HepG2 (cell line): Measurements from ENCODE around the gene DUS1L. TPM values are rescaled to one million over a fixed set of nuclear protein-coding genes. Genes with fewer than 3 reads are reported as not detected.

Source experiments
- ERF ChIP-seq: IDR thresholded peaks from 2 replicates; pipeline ENCODE4 v1.6.1; 2018; ENCODE audit warnings: missing biosample characterization, missing genetic modification reagents
- MLX ChIP-seq: IDR thresholded peaks from 2 replicates; pipeline ENCODE4 v1.6.1; 2016
- POLR2G ChIP-seq: fragments of 200-400 bp; formaldehyde crosslinking; IDR thresholded peaks from 2 replicates; pipeline ENCODE4 v1.6.1; 2018; ENCODE audit warnings: mild to moderate bottlenecking, low read depth, low read length, moderate library complexity
- RBAK ChIP-seq: sonication (generic); formaldehyde crosslinking; IDR thresholded peaks from 2 replicates; pipeline ENCODE4 v1.5.1; 2020; ENCODE audit warnings: mild to moderate bottlenecking, missing genetic modification reagents
- RFX5 ChIP-seq: IDR thresholded peaks from 2 replicates; pipeline ENCODE4 v1.6.1; 2011; ENCODE audit warnings: low read depth, low read length, improper control_type of control experiment
- ZBTB8A ChIP-seq: sonication (generic); formaldehyde crosslinking; IDR thresholded peaks from 2 replicates; pipeline ENCODE4 v1.4.0; 2020; ENCODE audit warnings: mild to moderate bottlenecking, low read depth, missing genetic modification reagents, borderline replicate concordance
- ZFP82 ChIP-seq: sonication (generic); formaldehyde crosslinking; IDR thresholded peaks from 2 replicates; pipeline ENCODE4 v1.5.1; 2020; ENCODE audit warnings: mild to moderate bottlenecking, missing genetic modification reagents, borderline replicate concordance
- ZFP90 ChIP-seq: sonication (generic); formaldehyde crosslinking; IDR thresholded peaks from 2 replicates; pipeline ENCODE4 v1.8.0; 2022; ENCODE audit warnings: missing genetic modification reagents, mild to moderate bottlenecking, inconsistent platforms, borderline replicate concordance
- ZNF260 ChIP-seq: sonication (generic); formaldehyde crosslinking; IDR thresholded peaks from 2 replicates; pipeline ENCODE4 v1.4.0; 2020; ENCODE audit warnings: missing genetic modification reagents, low read depth, mild to moderate bottlenecking, borderline replicate concordance
- ZNF446 ChIP-seq: sonication (generic); formaldehyde crosslinking; IDR thresholded peaks from 2 replicates; pipeline ENCODE4 v1.5.0; 2020; ENCODE audit warnings: mild to moderate bottlenecking, missing genetic modification reagents
- ZNF574 ChIP-seq: sonication (generic); formaldehyde crosslinking; IDR thresholded peaks from 2 replicates; pipeline ENCODE4 v1.4.0; 2020; ENCODE audit warnings: missing genetic modification reagents
- ZNF766 ChIP-seq: sonication (generic); formaldehyde crosslinking; IDR thresholded peaks from 2 replicates; pipeline ENCODE4 v1.5.0; 2020; ENCODE audit warnings: missing genetic modification reagents, borderline replicate concordance
- ZNF841 ChIP-seq: sonication (generic); formaldehyde crosslinking; IDR thresholded peaks from 2 replicates; pipeline ENCODE4 v1.8.1; 2023; ENCODE audit warnings: missing genetic modification reagents, borderline replicate concordance
- polyA plus RNA-seq, 8 experiments: library from polyadenylated mRNA; depleted of rRNA in 3 of 8; stranded (reverse) in 7 of 8; unstranded in 1 of 8; fragments of >200 nt; fragmentation: Illumina TruSeq in 4 of 8; extraction: Trizol in 4 of 8; gene quantifications; 2 replicates each; pipeline versions ENCODE4 v1.2.1 to v1.2.3, GENCODE V29; 2011 to 2016; ENCODE audit warnings: low read depth in 4 of 8, missing spikeins in 1 of 8, mixed read lengths in 1 of 8; ENCODE audit not compliant: insufficient read depth in 1 of 8
- total RNA-seq, 5 experiments: library from RNA; depleted of rRNA; stranded (reverse); fragments of >200 nt; fragmentation: Illumina TruSeq; extraction: Trizol; gene quantifications; 2 replicates each; pipeline ENCODE4 v1.2.3, GENCODE V29; 2016; ENCODE audit warnings: low read depth in 1 of 5
- TF ChIP-seq, protein P1 (sequence below): sonication (generic); formaldehyde crosslinking; conservative IDR thresholded peaks from 2 replicates; pipeline ENCODE4 v1.4.0; 2020; ENCODE audit warnings: missing genetic modification reagents
- TF ChIP-seq, protein P2 (sequence below): sonication (generic); formaldehyde crosslinking; IDR thresholded peaks from 2 replicates; pipeline ENCODE4 v1.4.0; 2020; ENCODE audit warnings: missing genetic modification reagents
- TF ChIP-seq, protein P3 (sequence below): sonication (generic); formaldehyde crosslinking; IDR thresholded peaks from 2 replicates; pipeline ENCODE4 v1.8.0; 2022; ENCODE audit warnings: mild to moderate bottlenecking, missing genetic modification reagents, moderate library complexity
- TF ChIP-seq, protein P4 (sequence below): sonication (generic); formaldehyde crosslinking; IDR thresholded peaks from 2 replicates; pipeline ENCODE4 v1.4.0; 2020; ENCODE audit warnings: low read depth, mild to moderate bottlenecking, missing genetic modification reagents

The DUS1L gene
- total and polyA plus RNA-seq, 2 of the 13 experiments (the other 11 are each of a cell fraction or from before 2014, with no cell fraction given), result 81.0 to 109 TPM

DNA sequence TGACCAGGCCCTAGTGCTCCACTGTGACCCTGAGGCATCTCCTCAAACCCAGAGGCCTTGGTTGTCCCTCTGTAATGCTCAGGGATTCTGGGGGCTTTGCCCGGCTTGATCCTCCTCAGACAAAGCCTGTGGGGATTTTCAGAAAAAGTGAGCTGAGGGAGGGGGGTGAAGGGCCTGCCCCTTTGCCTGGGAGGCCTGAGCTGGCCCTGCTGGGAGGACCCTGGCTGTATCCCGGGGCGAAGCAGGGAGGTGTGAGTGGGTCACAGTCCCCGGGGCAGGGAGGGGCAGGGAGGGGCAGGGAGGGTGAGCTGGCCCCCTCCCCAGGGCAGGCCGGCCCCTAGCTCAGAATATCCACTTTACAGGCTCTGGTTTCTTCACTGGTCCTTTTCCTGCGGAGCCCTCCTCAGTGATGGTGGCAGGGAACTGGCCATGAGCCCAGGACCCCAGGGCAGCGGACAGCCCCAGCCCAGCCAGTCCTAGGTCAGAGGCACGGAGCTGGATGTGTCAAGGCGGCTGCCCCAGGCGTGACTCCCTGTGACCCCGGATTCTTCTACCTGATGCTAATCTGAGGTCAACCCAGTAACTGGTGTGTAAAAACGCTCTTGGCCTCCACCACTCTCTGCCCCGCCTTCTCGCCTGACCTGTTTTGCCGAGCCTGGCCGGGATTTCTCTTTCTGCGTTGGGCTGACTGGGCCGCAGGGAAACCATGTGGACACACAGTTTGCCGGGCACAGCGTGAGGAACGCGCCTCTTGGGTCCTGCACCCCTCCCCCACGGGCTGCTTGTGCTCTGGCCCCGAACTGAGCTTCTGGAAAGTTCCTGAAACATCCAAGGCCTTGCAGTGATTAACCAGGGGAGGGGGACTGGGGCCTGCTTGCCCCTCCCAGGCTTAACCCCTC lies 38.2 kb upstream of the DUS1L start (continued):
- TF ChIP-seq, protein P1, sequence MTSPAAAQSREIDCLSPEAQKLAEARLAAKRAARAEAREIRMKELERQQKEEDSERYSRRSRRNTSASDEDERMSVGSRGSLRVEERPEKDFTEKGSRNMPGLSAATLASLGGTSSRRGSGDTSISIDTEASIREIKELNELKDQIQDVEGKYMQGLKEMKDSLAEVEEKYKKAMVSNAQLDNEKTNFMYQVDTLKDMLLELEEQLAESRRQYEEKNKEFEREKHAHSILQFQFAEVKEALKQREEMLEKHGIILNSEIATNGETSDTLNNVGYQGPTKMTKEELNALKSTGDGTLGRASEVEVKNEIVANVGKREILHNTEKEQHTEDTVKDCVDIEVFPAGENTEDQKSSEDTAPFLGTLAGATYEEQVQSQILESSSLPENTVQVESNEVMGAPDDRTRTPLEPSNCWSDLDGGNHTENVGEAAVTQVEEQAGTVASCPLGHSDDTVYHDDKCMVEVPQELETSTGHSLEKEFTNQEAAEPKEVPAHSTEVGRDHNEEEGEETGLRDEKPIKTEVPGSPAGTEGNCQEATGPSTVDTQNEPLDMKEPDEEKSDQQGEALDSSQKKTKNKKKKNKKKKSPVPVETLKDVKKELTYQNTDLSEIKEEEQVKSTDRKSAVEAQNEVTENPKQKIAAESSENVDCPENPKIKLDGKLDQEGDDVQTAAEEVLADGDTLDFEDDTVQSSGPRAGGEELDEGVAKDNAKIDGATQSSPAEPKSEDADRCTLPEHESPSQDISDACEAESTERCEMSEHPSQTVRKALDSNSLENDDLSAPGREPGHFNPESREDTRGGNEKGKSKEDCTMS (CRISPR knock-in tag), result 0 out of 2 replicates have a peak, but pooled peaks have one; percentile 76
- TF ChIP-seq ZFP90 (CRISPR knock-in tag) (peak; percentile 80; the same call in 1 of the 2 replicates), ZNF260 (CRISPR knock-in tag) (no peak), ZNF841 (CRISPR knock-in tag) (no peak), ZNF766 (CRISPR knock-in tag) (no peak), MLX (CRISPR knock-in tag) (peak; percentile 81; the same call in 1 of the 2 replicates), RBAK (CRISPR knock-in tag) (no peak; the same call in 1 of the 2 replicates), ZFP82 (CRISPR knock-in tag) (no peak), ZNF446 (CRISPR knock-in tag) (peak; percentile 95), RFX5 (peak; percentile 84), ZBTB8A (no peak), ZNF574 (CRISPR knock-in tag) (peak; percentile 83), ERF (peak; percentile 87), POLR2G (peak; percentile 77)
- TF ChIP-seq, protein P2, sequence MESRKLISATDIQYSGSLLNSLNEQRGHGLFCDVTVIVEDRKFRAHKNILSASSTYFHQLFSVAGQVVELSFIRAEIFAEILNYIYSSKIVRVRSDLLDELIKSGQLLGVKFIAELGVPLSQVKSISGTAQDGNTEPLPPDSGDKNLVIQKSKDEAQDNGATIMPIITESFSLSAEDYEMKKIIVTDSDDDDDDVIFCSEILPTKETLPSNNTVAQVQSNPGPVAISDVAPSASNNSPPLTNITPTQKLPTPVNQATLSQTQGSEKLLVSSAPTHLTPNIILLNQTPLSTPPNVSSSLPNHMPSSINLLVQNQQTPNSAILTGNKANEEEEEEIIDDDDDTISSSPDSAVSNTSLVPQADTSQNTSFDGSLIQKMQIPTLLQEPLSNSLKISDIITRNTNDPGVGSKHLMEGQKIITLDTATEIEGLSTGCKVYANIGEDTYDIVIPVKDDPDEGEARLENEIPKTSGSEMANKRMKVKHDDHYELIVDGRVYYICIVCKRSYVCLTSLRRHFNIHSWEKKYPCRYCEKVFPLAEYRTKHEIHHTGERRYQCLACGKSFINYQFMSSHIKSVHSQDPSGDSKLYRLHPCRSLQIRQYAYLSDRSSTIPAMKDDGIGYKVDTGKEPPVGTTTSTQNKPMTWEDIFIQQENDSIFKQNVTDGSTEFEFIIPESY (CRISPR knock-in tag), result peak; percentile 61
- TF ChIP-seq, protein P3, sequence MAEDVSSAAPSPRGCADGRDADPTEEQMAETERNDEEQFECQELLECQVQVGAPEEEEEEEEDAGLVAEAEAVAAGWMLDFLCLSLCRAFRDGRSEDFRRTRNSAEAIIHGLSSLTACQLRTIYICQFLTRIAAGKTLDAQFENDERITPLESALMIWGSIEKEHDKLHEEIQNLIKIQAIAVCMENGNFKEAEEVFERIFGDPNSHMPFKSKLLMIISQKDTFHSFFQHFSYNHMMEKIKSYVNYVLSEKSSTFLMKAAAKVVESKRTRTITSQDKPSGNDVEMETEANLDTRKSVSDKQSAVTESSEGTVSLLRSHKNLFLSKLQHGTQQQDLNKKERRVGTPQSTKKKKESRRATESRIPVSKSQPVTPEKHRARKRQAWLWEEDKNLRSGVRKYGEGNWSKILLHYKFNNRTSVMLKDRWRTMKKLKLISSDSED (CRISPR knock-in tag), result no peak
- TF ChIP-seq, protein P4, sequence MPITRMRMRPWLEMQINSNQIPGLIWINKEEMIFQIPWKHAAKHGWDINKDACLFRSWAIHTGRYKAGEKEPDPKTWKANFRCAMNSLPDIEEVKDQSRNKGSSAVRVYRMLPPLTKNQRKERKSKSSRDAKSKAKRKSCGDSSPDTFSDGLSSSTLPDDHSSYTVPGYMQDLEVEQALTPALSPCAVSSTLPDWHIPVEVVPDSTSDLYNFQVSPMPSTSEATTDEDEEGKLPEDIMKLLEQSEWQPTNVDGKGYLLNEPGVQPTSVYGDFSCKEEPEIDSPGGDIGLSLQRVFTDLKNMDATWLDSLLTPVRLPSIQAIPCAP (CRISPR knock-in tag), result no peak
